GM21737 (cell line): ENCODE data around the gene LTBP2.

Source experiments
- ATAC-seq: cut with Tn5 transposase; IDR thresholded peaks from one replicate; pipeline ENCODE4 v1.9.1; 2021; ENCODE audit warnings: mild to moderate bottlenecking, moderate library complexity; ENCODE audit not compliant: unreplicated experiment

The LTBP2 gene

GRCh38 chr14:74614508-74615495, 2.8 kb upstream of the LTBP2 start:
- no peak for ATAC-seq

- no peak for ATAC-seq
Observed at GRCh38 chr14:74613211-74613914, 1.3 kb upstream of the LTBP2 start.

- no peak for ATAC-seq
Observed at GRCh38 chr14:74612350-74613021, 449 bp upstream of the LTBP2 start.

GRCh38 chr14:74610866-74611649, 979 bp downstream of the LTBP2 start:
- ATAC-seq, result no peak

- ATAC-seq, result no peak
Observed at GRCh38 chr14:74610199-74610865, 1.7 kb downstream of the LTBP2 start.

- ATAC-seq, result no peak
Observed at GRCh38 chr14:74609721-74610120, 2.3 kb downstream of the LTBP2 start.

- no peak for ATAC-seq
Observed at GRCh38 chr14:74608959-74609611, 3.0 kb downstream of the LTBP2 start.

- no peak for ATAC-seq
Observed at GRCh38 chr14:74606727-74607126, 5.3 kb downstream of the LTBP2 start.

- ATAC-seq, result no peak
Observed at GRCh38 chr14:74605531-74606223, 6.4 kb downstream of the LTBP2 start.

GRCh38 chr14:74604911-74605310, 7.1 kb downstream of the LTBP2 start:
- ATAC-seq, result no peak

GRCh38 chr14:74604157-74604556, 7.9 kb downstream of the LTBP2 start:
- ATAC-seq, result no peak

- no peak for ATAC-seq
Observed at GRCh38 chr14:74601982-74602381, 10.1 kb downstream of the LTBP2 start.

GRCh38 chr14:74599946-74600345, 12.1 kb downstream of the LTBP2 start:
- ATAC-seq, result no peak

- ATAC-seq, result no peak
Observed at GRCh38 chr14:74599321-74599761, 12.7 kb downstream of the LTBP2 start.

GRCh38 chr14:74596741-74597450, 15.1 kb downstream of the LTBP2 start:
- ATAC-seq, result no peak

GRCh38 chr14:74595006-74595735, 16.9 kb downstream of the LTBP2 start:
- no peak for ATAC-seq

GRCh38 chr14:74594606-74595005, 17.4 kb downstream of the LTBP2 start:
- no peak for ATAC-seq

- no peak for ATAC-seq
Observed at GRCh38 chr14:74594029-74594428, 18.0 kb downstream of the LTBP2 start.
